K562 (cell line): ENCODE results near the gene TNFSF9. TPM values are rescaled to one million over a fixed set of nuclear protein-coding genes. Genes with fewer than 3 reads are reported as not detected.

ENCODE experiments used
- FOXO4 ChIP-seq: fragments of 450-650 bp; formaldehyde crosslinking; IDR thresholded peaks from 2 replicates; pipeline ENCODE4 v1.4.0; 2020; ENCODE audit warnings: mild to moderate bottlenecking, moderate library complexity
- HES1 ChIP-seq: fragments of 450-650 bp; IDR thresholded peaks from 2 replicates; pipeline ENCODE4 v1.6.1; 2016; ENCODE audit warnings: low read depth, mild to moderate bottlenecking, moderate library complexity
- HLTF ChIP-seq: fragments of 450-650 bp; IDR thresholded peaks from 2 replicates; pipeline ENCODE4 v1.6.1; 2016
- L3MBTL2 ChIP-seq: fragments of 450-650 bp; IDR thresholded peaks from 2 replicates; pipeline ENCODE4 v1.6.1; 2016; ENCODE audit warnings: mild to moderate bottlenecking, moderate library complexity
- MGA ChIP-seq: fragments of 450-650 bp; IDR thresholded peaks from 2 replicates; pipeline ENCODE4 v1.6.1; 2016; ENCODE audit warnings: mild to moderate bottlenecking, moderate library complexity
- MITF ChIP-seq: IDR thresholded peaks from 2 replicates; pipeline ENCODE4 v1.6.1; 2014; ENCODE audit warnings: antibody characterized with exemption
- NCOR1 ChIP-seq: fragments of 450-650 bp; IDR thresholded peaks from 2 replicates; pipeline ENCODE4 v1.6.1; 2016; ENCODE audit warnings: mild to moderate bottlenecking, moderate library complexity
- POLR2A ChIP-seq: fragments of 450-650 bp; conservative IDR thresholded peaks from 2 replicates; pipeline ENCODE4 v1.6.1; 2016
- PTBP1 ChIP-seq: fragments of 200-400 bp; formaldehyde crosslinking; IDR thresholded peaks from 2 replicates; pipeline ENCODE4 v1.6.1; 2017; ENCODE audit warnings: low read depth, low read length
- RB1 ChIP-seq: fragments of 450-650 bp; IDR thresholded peaks from 2 replicates; pipeline ENCODE4 v1.6.1; 2017; ENCODE audit warnings: low read depth, mild to moderate bottlenecking
- RBM15 ChIP-seq: fragments of 200-400 bp; formaldehyde crosslinking; IDR thresholded peaks from 2 replicates; pipeline ENCODE4 v1.6.1; 2018; ENCODE audit warnings: mild to moderate bottlenecking, low read length, moderate library complexity; ENCODE audit not compliant: insufficient read depth
- SOX6 ChIP-seq: fragments of 450-650 bp; IDR thresholded peaks from 2 replicates; pipeline ENCODE4 v1.6.1; 2014; ENCODE audit warnings: mild to moderate bottlenecking
- TGIF2 ChIP-seq: sonication (generic); formaldehyde crosslinking; IDR thresholded peaks from 2 replicates; pipeline ENCODE4 v1.8.1; 2022; ENCODE audit warnings: mild to moderate bottlenecking, missing genetic modification reagents, moderate library complexity
- XRCC3 ChIP-seq: fragments of 450-650 bp; IDR thresholded peaks from 2 replicates; pipeline ENCODE4 v1.6.1; 2017; ENCODE audit warnings: mild to moderate bottlenecking, moderate library complexity
- ZFPM2 ChIP-seq: fragments of 250-450 bp; sonication (Bioruptor Pico); IDR thresholded peaks from 2 replicates; pipeline ENCODE4 v1.5.1; 2022; ENCODE audit warnings: mild to moderate bottlenecking
- ZNF583 ChIP-seq: fragments of 250-450 bp; sonication (Bioruptor Pico); IDR thresholded peaks from 2 replicates; pipeline ENCODE4 v1.4.0; 2020
- polyA plus RNA-seq, 8 experiments: library from polyadenylated mRNA; depleted of rRNA in 4 of 8; stranded (reverse) in 5 of 8; unstranded in 3 of 8; fragments of >200 nt; fragmentation: Nextera tagmentation in 2 of 8; fragmentation: Illumina TruSeq in 1 of 8; extraction: Ambion mirVana in 2 of 8; extraction: Trizol in 1 of 8; gene quantifications; 2 replicates each; pipeline versions ENCODE4 v1.2.1 to v1.2.3, GENCODE V29; 2011 to 2014; ENCODE audit warnings: inconsistent platforms in 1 of 8, missing spikeins in 1 of 8
- total RNA-seq, 7 experiments: library from RNA; depleted of rRNA in 6 of 7; stranded (reverse); fragments of >200 nt in 6 of 7; fragmentation: Illumina TruSeq in 2 of 7; extraction: Trizol in 2 of 7; gene quantifications; 2 replicates each; pipeline versions ENCODE4 v1.2.1 to v1.2.3, GENCODE V29; 2011 to 2021; ENCODE audit warnings: low replicate concordance in 1 of 7

Gene TNFSF9
- total and polyA plus RNA-seq, 9 of the 15 experiments (the other 6 are each of a cell fraction or from before 2014, with no cell fraction given) = 1.4 to 17.9 (median 6.5) TPM

GRCh38 chr19:6572217-6572616, 41.4 kb downstream of the TNFSF9 start (continued):
- no peak for TF ChIP-seq FOXO4
- peak; percentile 62; the same call in 1 of the 2 replicates for TF ChIP-seq L3MBTL2
- 0 out of 2 replicates have a peak, but pooled peaks have one; percentile 21 for TF ChIP-seq MGA
- TF ChIP-seq XRCC3 = no peak
- no peak for TF ChIP-seq HES1
- TF ChIP-seq ZNF583 (CRISPR knock-in tag) = no peak
- TF ChIP-seq HLTF = no peak
- peak; percentile 15; the same call in 1 of the 2 replicates for TF ChIP-seq NCOR1
- no peak for TF ChIP-seq TGIF2 (CRISPR knock-in tag)
- no peak for TF ChIP-seq RBM15
- TF ChIP-seq RB1 = no peak
- no peak for TF ChIP-seq PTBP1
- no peak for TF ChIP-seq POLR2A
- TF ChIP-seq MITF = no peak
- TF ChIP-seq SOX6 = peak; percentile 55; the same call in 1 of the 2 replicates
- TF ChIP-seq ZFPM2 (CRISPR knock-in tag) = no peak
